GM21423 (cell line): Measurements from ENCODE around the gene VAMP5.
A peak's percentile ranks its signal among the peaks of the same experiment; 100 is the strongest.
"Not testable (repeated sequence)": the region's sequence is repeated elsewhere in the genome, so short reads cannot be mapped to it uniquely, and the experiment has no call there.

ENCODE experiments used
- ATAC-seq: cut with Tn5 transposase; IDR thresholded peaks from one replicate; pipeline ENCODE4 v1.9.1; 2021; ENCODE audit warnings: mild to moderate bottlenecking, moderate library complexity; ENCODE audit not compliant: unreplicated experiment

The VAMP5 gene

DNA sequence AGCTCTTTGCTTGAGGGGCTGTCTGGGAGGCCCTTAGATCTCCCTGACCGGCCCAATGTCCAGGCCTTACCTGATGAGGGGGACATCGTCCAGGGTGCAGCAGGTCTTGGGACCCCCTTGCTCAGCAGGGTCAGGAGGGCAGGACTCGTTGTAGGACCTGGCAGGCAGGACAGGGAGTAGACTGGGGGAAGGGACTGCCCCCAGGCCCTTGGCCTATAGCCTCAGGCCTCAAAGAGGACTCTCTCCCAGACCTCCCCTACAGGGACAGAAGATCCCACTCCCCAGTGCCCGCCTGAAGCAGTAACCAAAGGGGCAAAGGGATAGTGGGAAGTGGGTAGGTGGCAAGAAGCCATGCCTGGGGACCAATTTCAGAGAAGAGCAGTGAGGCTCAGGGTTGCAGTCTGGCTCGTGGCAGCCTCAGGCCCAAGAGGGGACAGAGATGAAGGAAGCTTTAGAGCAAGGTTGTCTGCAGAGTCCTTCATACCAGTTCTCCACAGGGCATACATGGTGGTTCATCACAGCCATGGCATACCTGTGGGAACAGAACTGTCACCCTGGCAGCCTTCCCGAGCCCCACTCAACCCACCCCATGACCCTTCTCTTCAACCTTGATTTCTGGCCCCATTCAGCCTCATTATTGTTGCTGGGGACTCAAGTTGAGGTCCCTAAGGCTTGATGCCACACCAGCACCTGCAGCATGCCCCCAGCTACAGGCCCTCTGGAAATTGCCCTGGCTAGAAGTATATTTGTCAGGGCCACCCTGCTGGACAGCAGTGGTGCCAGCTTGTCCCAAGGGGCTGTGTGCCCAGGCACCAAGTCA is 16.9 kb downstream of the VAMP5 start:
- no peak for ATAC-seq

- ATAC-seq = peak; percentile 28
Measured at GRCh38 chr2:85601771-85602475, 17.7 kb downstream of the VAMP5 start.

DNA sequence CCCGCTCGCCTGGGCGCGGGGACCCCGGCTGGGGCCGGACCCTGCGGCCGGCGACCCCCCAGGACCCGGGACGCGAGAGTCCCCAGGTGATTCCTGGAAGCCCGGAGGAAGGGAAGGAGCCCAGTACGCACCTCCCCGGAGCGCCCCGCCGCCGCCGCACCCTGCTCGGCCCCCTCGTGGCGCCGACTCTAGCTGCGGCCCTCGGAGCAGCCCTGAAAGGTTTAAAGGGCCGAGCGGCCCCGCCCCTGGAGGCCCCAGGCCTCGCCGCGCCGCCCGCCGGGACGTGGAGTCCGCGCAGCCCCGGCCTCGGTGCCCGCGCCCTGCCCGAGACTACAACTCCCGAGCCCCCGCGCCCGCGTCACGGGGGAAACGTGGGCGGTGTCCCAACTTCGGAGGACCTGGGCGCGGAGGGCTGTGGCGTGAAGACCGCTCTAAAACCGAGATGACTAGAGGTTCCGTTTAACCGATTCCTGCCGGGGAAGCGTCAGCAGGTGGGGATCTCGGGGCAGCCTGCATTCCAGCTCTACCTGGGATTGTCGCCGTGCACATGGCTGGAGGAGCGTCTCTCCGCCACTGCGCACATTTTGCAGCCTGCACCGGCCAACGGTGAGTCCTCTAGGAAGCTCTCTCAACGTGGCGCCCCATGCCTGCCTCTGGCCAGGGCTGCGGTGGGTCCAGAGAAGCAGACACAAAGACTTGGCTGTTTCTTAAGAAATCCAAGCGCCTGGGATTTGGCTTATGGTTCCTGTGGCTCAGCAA is 18.4 kb downstream of the VAMP5 start, which contains the start of gene TMEM150A:
TSS of gene TMEM150A (minus strand) at position 223 of the 759 bp plus-strand sequence. CDS start 750 bp downstream, outside the sequence.
- ATAC-seq = peak; percentile 97

DNA sequence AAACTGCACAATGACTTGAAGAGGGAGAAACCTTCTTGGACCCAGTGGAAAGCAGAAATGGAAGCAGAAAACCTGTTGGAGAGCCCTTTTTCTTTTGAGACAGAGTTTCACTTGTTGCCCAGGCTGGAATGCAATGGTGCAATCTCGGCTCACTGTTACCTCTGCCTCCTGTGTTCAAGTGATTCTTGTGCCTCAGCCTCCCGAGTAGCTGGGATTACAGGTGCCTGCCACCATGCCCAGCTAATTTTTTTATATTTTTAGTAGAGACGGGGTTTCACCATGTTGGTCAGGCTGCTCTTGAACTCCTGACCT is 19.9 kb downstream of the VAMP5 start:
- ATAC-seq = not testable (repeated sequence)

GRCh38 chr2:85604568-85605339 is 20.5 kb downstream of the VAMP5 start:
- ATAC-seq = no peak

DNA sequence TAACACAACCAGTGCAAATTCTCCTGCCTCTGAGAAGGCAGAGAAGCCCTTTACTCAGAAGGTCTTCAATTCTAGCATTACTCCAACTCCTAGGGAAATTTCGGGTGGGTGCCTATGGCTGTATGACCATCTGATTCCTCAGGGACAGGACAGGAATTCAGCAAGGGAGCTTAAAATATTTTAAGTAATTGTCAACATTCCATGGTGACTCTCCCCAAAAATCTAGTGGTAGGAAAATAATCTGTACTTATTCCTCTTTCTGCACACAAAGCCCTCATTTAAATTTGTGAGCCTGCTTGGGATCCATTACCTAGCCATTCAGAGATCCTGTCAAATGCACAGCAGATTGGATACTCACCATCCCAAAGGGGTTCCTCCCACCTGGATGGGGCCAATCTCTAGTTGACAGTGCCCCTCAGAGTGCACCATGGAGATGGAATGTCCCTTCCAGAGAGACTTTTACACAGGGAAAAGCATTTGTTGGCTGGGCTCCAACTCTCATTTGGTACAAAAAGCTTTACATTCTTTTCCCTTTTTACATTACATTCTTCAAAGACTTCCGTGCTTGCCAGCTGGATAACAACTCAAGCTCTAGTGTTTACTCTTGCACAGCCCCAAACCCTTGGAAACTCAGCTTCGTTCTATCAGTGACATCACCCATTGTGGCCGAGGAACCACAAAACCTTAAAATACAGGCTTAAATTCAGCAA is 21.3 kb downstream of the VAMP5 start:
- no peak for ATAC-seq

GRCh38 chr2:85606116-85606455 is 21.9 kb downstream of the VAMP5 start:
- no peak for ATAC-seq

DNA sequence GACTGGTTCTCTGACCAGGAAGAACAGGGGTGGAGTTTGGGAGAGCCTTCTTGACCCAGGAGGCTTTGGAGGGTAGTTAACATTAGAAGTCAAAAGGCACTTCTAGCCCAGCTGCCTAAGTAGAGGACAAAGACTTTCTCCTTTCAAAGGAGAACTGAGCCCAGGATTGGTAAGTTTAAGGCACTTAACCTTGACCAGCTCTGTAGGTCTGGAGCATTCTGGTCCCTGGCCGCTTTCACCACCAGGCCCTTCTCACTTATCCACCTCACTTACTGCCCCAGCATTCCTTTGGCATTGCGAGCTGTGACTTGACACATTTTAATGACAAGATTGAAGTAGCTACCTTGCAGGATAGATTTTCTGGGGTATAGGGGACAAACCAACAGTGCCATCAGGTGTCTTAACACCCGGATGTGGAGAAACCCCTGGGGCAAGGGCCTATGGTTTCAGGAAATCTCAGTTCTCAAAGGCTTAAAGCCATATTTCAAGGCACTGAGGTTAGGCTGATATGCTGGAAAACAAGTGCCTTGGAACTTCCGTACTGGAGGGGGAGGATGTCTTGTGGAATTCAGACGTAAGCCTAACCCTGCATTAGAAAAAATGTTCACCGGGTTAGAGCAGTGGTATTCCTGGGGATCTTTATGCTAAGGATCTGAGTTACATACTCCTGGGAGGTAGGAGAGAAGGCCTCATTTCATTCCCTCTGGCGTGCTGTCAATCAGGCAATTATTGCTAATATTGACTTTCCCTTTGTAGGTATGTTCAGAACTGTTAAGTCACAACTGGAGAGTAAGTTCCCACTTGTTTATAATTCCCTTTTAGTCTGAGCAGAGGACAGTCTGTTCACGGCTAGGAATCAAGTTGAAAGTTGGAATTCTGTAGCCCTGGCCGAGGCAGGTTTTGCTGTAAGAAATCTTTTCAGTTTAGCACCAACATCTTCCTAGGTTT is 23.3 kb downstream of the VAMP5 start:
- no peak for ATAC-seq

DNA sequence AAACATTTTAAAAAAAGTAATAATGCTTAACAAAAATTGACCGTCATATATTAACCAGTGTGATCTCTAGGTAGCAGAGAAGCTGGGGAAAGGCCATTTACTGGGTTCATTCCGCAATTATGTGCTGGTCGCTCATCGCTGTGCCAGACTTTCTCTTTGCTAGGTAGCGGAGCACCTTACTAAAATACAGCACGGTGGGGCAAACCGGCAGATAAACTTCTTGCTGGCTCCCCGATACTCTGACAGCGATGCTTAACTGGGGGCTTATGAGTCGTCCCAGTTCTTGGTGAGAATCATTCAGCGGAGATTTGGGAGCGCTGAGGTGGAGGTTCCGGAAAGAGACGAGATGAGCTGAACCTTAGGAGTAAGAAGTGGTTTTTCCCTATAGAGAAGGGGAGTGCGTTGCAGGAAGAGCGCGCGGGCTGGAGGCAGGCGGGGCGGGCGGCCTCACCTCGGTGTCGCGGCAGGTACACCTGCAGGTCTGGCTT is 27.0 kb downstream of the VAMP5 start:
- ATAC-seq = no peak

- peak; percentile 70 for ATAC-seq
Measured at GRCh38 chr2:85611705-85612587, 27.7 kb downstream of the VAMP5 start, which contains the start of gene C2orf68. C2orf68 (minus strand) TSS chr2:85612066; CDS start chr2:85611984, 82 bp downstream.

GRCh38 chr2:85613717-85614515 is 29.7 kb downstream of the VAMP5 start:
- ATAC-seq = no peak

DNA sequence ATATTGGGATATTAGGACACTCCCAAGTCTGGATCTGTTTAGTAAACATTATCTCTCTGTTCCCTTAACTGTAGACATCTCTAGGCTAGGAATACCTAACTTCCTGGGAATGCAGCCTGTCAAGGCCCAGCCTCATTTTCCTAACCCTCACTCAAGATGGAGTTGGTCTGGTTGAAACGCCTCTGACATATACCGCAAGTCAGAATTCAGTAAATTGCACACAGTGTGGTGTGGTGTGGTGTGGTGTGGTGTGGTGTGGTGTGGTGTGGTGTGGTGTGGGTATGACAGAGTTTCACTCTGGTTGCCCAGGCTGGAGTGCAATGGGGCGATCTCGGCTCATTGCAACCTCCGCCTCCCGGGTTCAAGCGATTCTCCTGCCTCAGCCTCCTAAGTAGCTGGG is 30.5 kb downstream of the VAMP5 start:
- ATAC-seq = not testable (repeated sequence)

GRCh38 chr2:85615413-85615728 is 31.1 kb downstream of the VAMP5 start:
- no peak for ATAC-seq

DNA sequence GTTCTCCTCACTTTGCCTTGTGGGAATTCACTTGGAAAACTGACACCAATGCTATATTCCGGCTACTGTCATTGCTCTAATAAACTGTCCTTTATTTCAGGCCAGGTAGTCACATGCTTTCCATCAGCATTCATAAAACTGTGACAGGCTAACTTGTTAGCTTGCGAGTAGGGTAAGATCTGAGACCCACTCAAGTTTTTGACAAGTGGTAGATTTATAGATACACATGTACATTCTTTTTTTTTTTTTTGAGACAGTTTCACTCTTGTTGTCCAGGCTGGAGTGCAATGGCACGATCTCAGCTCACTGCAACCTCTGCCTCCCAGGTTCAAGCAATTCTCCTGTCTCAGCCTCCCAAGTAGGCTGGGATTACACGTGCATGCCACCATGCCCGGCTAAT is 33.5 kb downstream of the VAMP5 start:
- ATAC-seq = not testable (repeated sequence)

- no peak for ATAC-seq
Measured at GRCh38 chr2:85619617-85620016, 35.4 kb downstream of the VAMP5 start.

DNA sequence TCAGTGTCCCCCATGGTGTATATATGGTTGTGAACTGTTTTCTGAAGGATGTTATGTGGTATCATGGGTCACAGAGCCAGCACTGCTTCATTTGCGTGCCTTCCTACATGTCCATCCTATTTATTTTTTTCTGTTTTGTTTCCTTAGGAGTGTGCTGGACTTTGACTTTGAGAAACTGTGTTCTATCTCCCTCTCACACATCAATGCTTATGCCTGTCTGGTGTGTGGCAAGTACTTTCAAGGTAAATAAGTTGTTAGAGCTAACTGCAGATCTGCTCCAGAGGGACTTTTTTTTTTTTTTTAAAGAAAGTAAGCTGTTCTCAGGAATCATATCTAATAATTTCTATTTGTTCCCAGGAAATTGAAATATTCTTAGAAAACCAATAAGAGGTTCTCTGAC is 37.1 kb downstream of the VAMP5 start:
- ATAC-seq = no peak

DNA sequence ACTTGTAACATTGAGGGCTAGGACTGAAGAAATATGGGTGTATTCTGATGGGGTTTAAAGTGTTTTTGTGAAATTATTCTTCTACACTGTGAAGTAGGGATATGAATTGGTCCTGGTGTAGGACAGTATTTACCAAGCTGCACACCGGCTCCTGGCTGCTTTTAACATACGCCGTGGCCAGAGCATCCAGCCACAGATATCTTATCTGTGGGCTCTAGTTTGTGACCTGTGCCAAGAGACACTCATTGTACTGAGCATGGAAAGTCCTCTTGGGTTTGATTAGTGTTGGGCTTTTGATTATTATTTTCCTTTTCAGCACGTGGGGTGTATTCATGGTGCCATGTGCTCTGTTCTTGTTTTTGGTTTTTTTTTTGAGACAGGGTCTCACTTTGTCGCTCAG is 39.8 kb downstream of the VAMP5 start:
- no peak for ATAC-seq
